OCI-LY7 (cell line): ENCODE results near the gene RPS14.

Source experiments
- EZH2phosphoT487 ChIP-seq: fragments of 200-600 bp; sonication (generic); IDR thresholded peaks from 2 replicates; pipeline ENCODE4 v1.6.1; 2018; ENCODE audit warnings: low read depth, borderline replicate concordance, mild to moderate bottlenecking, mixed run types, antibody characterized with exemption, low read length, moderate library complexity, mixed read lengths
- TF ChIP-seq, protein P1 (sequence below): fragments of 200-600 bp; sonication (generic); conservative IDR thresholded peaks from 2 replicates; pipeline ENCODE4 v1.5.1; 2014; ENCODE audit warnings: mild to moderate bottlenecking, antibody characterized with exemption, low read length, moderate library complexity, mixed read lengths

DNA sequence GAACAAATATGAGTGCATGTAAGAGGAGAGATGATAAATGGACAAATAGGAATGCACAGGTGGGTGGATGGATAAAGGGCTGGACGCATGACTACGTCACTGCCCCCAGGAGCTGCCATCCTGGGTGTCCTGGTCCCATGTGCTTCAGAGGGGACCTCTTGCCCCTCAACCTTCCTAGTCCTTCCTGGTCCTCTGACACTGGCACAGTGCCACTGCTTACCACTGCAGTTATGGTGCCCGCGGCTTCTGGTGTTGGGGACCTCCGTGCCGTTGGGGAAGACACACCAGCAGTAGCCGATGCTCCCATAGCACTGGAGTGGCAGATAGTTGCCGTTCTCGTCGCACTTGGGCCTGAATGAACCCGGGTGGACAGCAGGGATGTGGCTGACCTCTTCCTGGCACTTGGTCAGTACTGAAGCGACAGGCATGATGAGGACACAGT is 46.6 kb downstream of the RPS14 start:
- TF ChIP-seq, protein P1, sequence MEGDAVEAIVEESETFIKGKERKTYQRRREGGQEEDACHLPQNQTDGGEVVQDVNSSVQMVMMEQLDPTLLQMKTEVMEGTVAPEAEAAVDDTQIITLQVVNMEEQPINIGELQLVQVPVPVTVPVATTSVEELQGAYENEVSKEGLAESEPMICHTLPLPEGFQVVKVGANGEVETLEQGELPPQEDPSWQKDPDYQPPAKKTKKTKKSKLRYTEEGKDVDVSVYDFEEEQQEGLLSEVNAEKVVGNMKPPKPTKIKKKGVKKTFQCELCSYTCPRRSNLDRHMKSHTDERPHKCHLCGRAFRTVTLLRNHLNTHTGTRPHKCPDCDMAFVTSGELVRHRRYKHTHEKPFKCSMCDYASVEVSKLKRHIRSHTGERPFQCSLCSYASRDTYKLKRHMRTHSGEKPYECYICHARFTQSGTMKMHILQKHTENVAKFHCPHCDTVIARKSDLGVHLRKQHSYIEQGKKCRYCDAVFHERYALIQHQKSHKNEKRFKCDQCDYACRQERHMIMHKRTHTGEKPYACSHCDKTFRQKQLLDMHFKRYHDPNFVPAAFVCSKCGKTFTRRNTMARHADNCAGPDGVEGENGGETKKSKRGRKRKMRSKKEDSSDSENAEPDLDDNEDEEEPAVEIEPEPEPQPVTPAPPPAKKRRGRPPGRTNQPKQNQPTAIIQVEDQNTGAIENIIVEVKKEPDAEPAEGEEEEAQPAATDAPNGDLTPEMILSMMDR, result no peak
- no peak for TF ChIP-seq EZH2phosphoT487
